Adrenal gland (tissue), 5 donors: ENCODE results near the gene ENPP1.

ENCODE experiments used
- POLR2A ChIP-seq, 2 donors: fragments of 450-650 bp; IDR thresholded peaks; one replicate each; pipeline ENCODE4 v1.6.1; 2017; ENCODE audit warnings: antibody characterized with exemption in 2 of 2, mild to moderate bottlenecking in 2 of 2, moderate library complexity in 1 of 2
- TF ChIP-seq, protein P1 (sequence below), 6 experiments: fragments of 450-650 bp in 4 of 6; fragments of 200-600 bp in 2 of 6; sonication (generic) in 1 of 6; IDR thresholded peaks; 1 replicate in 5 of 6; 2 replicates in 1 of 6; pipeline versions ENCODE4 v1.5.1 to v1.8.0; 2016 to 2021; ENCODE audit warnings: antibody characterized with exemption in 6 of 6, mild to moderate bottlenecking in 2 of 6, moderate library complexity in 1 of 6
- donor health status: DM: no; HTN: no; CAD: no.

DNA sequence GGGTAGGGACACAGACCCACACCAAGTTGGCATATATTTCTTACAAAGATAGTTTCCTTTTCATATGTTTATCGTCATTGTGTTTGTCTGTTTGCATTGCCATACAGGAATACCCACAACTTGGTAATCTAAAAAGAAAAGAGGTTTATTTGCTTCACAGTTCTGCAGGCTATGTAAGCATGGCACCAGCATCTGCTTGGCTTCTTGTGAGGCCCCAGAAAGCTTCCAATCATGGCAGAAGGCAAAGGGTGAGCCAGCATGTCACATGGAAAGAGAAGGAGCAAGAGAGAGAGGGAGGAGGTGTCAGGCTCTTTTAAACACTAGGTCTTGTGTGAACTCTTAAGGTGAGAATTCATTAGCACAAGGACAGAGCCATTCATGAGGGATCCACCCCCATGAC is 90.9 kb downstream of the ENPP1 start:
- TF ChIP-seq POLR2A (IDR thresholded peaks at IDR 0.05): no peak
- TF ChIP-seq, protein P1, sequence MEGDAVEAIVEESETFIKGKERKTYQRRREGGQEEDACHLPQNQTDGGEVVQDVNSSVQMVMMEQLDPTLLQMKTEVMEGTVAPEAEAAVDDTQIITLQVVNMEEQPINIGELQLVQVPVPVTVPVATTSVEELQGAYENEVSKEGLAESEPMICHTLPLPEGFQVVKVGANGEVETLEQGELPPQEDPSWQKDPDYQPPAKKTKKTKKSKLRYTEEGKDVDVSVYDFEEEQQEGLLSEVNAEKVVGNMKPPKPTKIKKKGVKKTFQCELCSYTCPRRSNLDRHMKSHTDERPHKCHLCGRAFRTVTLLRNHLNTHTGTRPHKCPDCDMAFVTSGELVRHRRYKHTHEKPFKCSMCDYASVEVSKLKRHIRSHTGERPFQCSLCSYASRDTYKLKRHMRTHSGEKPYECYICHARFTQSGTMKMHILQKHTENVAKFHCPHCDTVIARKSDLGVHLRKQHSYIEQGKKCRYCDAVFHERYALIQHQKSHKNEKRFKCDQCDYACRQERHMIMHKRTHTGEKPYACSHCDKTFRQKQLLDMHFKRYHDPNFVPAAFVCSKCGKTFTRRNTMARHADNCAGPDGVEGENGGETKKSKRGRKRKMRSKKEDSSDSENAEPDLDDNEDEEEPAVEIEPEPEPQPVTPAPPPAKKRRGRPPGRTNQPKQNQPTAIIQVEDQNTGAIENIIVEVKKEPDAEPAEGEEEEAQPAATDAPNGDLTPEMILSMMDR (IDR thresholded peaks at IDR 0.05): no peak
